Activated naive CD8-positive, alpha-beta T cell treated with anti-CD3 and anti-CD28 coated beads, Interleukin-2, amount 50 U/mL, for 16 hours (primary cell): ENCODE results near the gene RNH1.
"Not testable (repeated sequence)": the region's sequence is repeated elsewhere in the genome, so short reads cannot be mapped to it uniquely, and the experiment has no call there.

ENCODE experiments used
- DNase-seq: peaks from one replicate; pipeline ENCODE4 v3.0.0-alpha.2; 2020; ENCODE audit warnings: low read depth, low spot score

The RNH1 gene

DNA sequence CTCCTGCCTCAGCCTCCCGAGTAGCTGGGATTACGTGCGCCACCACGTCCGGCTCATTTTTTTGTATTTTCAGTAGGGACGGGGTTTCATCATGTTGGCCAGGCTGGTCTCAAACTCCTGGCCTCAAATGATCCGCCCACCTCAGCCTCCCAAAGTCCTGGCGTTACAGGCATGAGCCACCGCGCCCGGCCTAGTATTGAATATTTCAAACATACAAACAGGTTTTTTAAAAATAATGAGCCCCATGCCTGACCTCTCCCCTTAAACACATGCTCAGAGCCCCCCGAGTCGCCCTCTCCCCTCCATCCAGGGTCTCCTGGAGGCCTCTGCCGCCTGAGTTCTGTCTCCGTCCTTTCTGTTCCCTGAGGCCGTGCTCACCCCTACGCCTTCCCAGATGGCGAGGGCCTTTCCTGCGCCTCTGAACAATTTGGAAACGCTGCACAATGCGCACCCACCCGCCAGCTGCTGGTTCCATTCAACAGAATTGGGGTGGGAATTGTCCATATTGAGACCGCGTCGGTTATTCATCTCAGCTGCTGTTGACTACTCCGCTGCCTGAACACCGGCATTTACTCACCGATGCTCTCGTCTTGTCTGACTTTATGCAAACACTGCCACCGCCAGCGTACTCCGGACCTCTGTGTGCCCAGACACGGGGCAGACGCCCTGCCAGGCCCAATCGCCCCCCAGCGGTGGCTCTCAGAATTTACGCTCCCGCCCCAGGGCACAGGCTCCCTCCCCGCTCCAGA is 13.6 kb upstream of the RNH1 start:
- DNase-seq, result no peak

DNA sequence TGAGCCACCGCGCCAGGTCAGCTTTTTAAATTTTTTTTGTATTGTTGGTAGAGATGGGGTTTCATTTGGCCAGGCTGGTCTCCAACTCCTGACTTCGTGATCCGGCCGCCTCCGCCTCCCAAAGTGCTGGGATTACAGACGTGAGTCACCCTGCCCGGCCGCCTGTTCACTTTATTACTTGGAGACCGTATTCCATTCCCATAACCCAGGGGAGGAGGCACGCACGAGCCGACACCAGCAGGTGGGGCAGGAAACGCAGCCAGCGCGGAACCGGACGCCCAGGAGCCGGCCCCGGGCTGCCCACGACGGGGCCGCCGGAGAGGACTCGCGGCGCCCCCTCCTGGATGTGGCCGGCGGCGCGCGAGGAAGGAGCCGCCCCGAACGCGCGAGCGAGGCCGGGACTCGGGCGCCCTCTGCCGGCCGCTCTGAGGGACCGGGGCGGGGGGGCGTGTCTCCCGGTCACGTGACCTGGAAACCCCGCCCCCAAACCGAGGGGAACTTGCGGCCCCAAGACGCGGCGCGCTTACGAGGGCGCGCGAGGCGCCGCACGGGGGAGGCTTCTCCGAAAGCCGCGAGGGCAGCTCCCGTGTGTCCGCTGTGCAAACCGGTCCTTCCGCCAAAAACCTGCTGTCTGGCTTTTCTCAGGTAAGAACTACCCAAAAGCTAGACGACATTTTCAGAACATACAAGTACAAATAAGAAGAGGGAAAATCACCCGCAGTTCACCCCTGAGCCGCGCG is 11.6 kb upstream of the RNH1 start:
- peak; percentile 65 for DNase-seq

GRCh38 chr11:516918-517685 is 10.1 kb upstream of the RNH1 start:
- DNase-seq, result not testable (repeated sequence)

GRCh38 chr11:516400-516799 is 9.4 kb upstream of the RNH1 start:
- no peak for DNase-seq

GRCh38 chr11:515131-515530 is 8.1 kb upstream of the RNH1 start:
- DNase-seq, result no peak

GRCh38 chr11:514606-515005 is 7.6 kb upstream of the RNH1 start:
- no peak for DNase-seq

- DNase-seq, result no peak
Observed at GRCh38 chr11:512761-513595, 5.9 kb upstream of the RNH1 start.

GRCh38 chr11:508956-509355 is 1.9 kb upstream of the RNH1 start:
- DNase-seq, result no peak

GRCh38 chr11:507727-508515 is 879 bp upstream of the RNH1 start:
- DNase-seq, result no peak

DNA sequence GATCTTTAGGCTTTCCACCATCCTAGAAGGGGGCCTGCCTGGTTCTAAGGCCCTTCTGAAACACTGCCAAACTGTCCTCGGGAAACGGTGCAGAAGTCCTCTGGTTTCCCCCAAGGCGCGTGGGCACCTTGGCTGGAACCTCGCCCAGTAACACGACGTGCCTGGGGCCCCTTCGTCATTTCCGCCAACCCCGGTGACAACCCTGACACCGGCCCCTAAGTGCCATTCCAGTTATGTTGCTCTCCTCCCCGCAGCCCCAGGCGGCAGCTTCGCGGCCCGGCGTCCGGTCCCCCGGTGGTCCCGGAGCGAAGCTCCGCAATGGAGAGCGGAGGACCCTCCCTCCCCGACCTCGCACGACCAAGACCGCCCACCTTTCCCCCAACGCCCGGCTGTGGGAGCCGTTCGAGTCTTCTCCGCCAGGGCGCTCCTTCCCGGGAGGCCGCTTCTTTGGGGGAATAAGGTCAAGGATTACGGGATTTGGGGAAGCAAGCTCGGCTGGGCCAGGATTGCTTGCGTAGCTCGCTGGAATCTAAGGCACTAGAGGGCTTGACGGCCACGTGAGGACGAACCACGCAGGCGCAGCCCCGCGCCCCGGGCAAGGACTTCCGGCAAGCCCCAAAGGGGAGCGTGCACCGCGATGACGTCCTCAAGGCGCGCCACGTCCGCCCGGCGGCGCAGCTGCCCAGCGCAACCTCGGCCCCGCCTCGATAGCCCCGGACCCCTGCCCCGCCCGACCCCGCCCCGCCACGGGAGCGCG is 626 bp downstream of the RNH1 start:
- DNase-seq, result peak; percentile 90

GRCh38 chr11:504994-505344 is 2.1 kb downstream of the RNH1 start:
- no peak for DNase-seq

GRCh38 chr11:504053-504993 is 2.7 kb downstream of the RNH1 start:
- no peak for DNase-seq

- DNase-seq, result no peak
Observed at GRCh38 chr11:503179-503981, 3.7 kb downstream of the RNH1 start.

DNA sequence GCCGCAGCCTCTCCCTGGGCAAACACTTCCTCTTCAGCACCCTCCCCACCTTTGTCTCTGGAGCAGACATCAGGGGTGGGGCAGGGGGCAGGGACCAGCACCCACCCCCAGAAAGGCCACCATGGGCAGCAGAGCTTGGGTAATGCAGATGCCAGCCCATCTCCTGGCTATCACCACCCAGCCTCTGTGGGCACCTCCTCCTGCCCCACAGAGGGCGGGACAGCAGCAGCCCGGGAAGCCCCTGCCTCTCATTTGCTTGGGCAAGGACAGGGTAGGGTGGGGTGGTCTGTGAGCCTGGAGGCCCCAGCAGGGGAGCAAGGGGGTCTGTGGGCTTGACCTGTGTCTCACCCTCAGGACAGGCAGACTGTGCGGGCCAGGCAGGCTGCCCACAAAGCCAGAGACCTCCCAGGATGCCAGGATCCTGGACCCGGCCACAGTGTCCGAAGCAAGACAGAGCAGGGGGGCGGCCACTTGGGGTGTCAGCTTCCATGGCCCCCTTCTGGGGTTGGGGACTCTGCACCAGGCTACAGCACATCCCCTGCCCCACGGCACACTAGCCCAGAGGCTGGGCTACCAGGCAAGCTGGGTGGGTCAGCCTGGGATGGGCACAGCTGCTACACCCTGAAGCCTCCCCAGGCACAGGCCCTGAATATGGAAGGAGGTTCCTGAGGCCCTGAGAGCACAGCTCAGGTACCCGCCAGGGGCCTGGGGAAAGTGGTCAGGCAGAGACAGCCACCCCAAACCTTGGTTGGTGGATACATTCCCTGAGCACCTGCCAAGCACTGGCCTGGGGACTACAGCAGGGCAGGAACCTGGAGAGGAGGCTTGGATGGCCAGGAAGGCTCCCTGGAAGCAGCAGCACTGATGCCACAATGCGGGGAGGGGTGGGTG is 4.5 kb downstream of the RNH1 start:
- no peak for DNase-seq

- no peak for DNase-seq
Observed at GRCh38 chr11:501683-502287, 5.3 kb downstream of the RNH1 start.

DNA sequence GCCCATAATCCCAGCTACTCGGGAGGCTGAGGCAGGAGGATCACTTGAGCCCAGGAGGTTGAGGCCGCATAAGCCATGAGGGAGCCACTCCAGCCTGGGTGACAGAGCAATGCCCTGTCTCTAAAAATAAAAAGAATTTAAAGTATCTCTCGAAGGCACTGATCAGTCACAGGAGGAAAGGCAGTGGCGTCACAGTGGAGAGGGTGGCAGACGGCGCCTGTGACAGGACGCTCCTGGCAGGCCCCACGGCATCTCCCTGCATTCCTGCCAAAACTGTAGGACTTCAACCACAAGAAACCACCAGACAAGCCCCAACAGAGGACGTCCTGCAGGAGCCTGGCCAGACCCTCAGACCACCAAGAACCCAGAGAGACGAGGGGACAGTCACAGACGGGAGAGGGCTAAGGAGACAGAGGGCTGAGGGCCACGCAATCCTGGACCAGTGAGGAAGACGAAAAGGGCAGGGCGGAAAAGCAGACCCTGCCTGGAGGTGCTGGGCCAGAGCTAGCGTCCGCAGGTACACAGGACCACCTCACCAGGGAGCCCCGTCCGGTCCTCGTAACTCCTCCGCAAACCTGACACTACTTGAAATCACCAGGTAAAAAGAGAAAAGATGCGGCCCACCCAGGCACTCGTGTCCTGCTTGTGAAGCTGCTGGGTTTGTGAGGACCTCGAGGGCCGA is 5.9 kb downstream of the RNH1 start:
- no peak for DNase-seq
